ENCODE measurements around the gene AFAP1.

DNA sequence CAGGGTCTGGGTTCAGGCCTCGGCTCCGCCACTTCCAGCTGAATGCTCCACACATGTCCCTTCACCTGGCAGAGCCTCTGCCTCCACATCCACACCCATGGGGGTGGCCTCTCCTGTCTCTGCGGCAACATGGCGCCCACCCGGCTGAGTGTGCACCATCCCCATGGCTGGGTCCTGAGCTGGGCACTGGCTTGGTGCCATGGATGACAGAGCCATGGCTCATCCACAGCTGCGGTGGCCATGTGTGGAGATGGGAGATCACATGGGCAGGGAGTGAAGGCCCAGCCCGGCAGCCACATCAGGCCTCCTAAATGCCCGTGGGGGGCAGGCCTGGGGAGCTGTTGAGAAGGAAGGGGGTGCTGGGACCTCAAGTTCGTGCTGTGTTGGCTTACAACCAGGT lies 213.7 kb downstream of the AFAP1 start:
- TF ChIP-seq TARDBP (IDR thresholded peaks at IDR 0.05) = no peak
- no peak for TF ChIP-seq FOXM1 (IDR thresholded peaks at IDR 0.05; ENCODE audit: borderline replicate concordance)
- no peak for TF ChIP-seq FOXK2 (IDR thresholded peaks at IDR 0.05)
- no peak for TF ChIP-seq BHLHE40 (IDR thresholded peaks at IDR 0.05; ENCODE audit: borderline replicate concordance)
- no peak for TF ChIP-seq ARNT (IDR thresholded peaks at IDR 0.05)
- no peak for TF ChIP-seq FOXA1 (IDR thresholded peaks at IDR 0.05)
- no peak for TF ChIP-seq L3MBTL2 (conservative IDR thresholded peaks at IDR 0.05)
- TF ChIP-seq HDGF (IDR thresholded peaks at IDR 0.05; ENCODE audit: borderline replicate concordance) = no peak
- no peak for TF ChIP-seq NFRKB (IDR thresholded peaks at IDR 0.05)
